ENCODE results near the gene ASPSCR1. TPM values are rescaled to one million over a fixed set of nuclear protein-coding genes. Genes with fewer than 3 reads are reported as not detected.

Gene ASPSCR1
- total RNA-seq, 4 donors from 2014 or later: 12.6 to 24.3 (median 15.1) TPM

DNA sequence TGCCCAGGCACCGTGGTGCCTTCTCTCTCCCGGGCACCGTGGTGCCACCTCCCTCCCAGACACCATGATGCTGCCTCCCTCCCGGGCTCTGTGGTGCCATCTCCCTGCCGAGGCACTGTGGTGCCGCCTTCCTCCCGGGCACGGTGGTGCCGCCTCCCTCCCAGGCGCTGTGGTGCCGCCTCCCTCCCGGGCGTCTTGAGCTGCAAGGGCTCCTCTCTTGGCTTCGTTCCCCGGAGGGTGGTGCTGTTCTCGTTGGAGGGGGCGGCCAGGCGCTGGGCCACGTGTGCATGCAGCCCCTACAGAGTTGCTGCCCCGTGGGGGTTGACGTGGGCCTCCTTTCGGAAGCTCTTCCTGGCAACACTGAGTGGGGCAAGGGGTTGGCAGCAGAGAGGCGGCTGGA, 37.0 kb downstream of the ASPSCR1 start:
- no peak for ATAC-seq (ENCODE audit: low FRiP score)
- no peak for DNase-seq (ENCODE audit: low spot score)
- TF ChIP-seq, protein P1, sequence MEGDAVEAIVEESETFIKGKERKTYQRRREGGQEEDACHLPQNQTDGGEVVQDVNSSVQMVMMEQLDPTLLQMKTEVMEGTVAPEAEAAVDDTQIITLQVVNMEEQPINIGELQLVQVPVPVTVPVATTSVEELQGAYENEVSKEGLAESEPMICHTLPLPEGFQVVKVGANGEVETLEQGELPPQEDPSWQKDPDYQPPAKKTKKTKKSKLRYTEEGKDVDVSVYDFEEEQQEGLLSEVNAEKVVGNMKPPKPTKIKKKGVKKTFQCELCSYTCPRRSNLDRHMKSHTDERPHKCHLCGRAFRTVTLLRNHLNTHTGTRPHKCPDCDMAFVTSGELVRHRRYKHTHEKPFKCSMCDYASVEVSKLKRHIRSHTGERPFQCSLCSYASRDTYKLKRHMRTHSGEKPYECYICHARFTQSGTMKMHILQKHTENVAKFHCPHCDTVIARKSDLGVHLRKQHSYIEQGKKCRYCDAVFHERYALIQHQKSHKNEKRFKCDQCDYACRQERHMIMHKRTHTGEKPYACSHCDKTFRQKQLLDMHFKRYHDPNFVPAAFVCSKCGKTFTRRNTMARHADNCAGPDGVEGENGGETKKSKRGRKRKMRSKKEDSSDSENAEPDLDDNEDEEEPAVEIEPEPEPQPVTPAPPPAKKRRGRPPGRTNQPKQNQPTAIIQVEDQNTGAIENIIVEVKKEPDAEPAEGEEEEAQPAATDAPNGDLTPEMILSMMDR (IDR thresholded peaks at IDR 0.05): no peak

DNA sequence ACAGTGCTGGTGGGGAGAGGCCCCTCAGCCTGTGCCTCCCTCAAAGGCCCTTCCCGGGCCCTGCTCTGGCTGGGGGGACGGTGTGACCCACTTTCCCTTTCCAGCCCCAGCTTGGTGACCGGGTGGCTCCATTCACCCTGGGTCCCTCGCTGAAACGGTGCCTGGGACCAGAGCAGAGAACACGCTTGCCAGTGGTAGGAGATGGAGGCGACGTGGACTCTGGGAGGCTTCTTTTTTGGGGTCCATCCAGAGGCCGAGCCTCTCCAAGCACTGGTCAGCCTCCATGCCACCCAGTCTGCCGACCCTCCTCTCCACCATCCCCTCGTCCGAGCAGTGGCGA, 37.5 kb downstream of the ASPSCR1 start:
- TF ChIP-seq, protein P1 (IDR thresholded peaks at IDR 0.05): no peak
- no peak for ATAC-seq (ENCODE audit: low FRiP score)

DNA sequence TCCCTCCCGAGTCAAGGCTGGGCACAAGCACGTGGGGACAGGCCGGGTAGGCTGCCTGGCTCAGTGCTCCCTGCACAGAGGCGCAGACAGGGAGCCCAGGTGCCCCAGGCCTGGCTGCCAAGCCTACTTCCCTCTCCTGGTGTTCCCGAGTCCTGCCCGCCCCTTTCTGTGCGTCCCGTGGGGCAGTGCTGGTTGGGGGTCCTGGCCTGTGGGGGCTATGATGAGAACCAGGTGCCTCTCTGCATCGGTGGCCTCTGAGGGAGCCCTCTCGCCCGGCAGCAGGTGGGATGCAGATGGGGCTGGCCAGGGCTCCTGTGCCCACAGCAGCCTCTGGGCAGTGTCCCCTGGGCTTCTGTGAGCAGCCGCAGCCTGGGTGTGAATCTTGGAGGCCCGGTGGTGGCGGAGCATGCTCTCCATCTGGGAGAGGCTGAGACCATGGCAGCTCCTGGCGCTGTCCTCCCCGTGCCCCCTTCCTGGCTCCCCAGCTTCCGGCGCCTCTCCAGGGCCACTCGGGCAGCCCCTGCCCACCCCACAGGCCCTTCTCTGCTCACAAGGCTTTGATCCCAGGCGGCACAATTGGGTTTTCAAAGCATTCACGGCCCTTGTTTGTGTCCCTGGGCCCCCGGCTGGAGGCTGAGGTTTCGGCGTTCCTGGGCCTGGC, 38.0 kb downstream of the ASPSCR1 start:
- TF ChIP-seq, protein P1 (IDR thresholded peaks at IDR 0.05): no peak
- ATAC-seq (ENCODE audit: low FRiP score) (no peak), DNase-seq (ENCODE audit: low spot score) (no peak)

More for the DNA sequence above, 37.5 kb downstream of the ASPSCR1 start:
- no peak for DNase-seq (ENCODE audit: low spot score)

DNA sequence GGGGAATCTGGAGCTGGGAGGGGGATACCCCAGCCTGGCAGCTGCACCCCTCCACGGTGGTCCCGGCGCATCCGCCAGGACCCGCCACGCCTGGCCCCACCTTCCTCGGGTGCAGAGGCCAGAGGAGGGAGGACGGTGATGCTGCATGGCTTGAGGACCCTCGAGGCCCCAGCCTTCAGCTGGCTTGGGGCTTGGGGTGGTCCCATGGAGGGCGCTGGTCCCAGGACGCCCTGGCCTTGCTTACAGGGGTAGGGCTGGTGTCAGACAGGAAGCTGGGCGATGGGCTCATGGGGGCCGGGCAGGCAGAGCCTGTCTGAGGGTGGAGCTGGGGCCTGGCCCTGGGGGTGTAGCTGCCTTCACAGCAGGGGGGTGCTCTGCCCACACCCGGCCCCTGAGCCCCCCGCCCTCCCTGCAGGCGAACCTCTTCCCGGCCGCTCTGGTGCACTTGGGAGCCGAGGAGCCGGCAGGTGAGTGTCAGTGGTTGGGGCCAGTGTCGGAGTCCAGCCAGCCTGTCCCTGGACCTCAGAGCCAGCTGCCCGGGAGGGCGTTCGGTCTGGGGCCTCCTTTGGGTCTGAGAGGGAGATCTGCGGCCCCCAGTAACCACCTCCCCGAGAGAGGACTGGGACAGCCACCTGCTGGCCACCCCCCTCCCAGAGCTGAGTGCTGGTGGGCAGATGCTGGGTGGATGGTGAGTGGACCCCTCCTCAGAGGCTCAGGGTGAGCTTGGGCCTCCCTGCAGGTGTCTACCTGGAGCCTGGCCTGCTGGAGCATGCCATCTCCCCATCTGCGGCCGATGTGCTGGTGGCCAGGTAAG, 38.8 kb downstream of the ASPSCR1 start:
- TF ChIP-seq, protein P1 (IDR thresholded peaks at IDR 0.05): no peak
- DNase-seq (ENCODE audit: low spot score): no peak
- ATAC-seq (ENCODE audit: low FRiP score): no peak

DNA sequence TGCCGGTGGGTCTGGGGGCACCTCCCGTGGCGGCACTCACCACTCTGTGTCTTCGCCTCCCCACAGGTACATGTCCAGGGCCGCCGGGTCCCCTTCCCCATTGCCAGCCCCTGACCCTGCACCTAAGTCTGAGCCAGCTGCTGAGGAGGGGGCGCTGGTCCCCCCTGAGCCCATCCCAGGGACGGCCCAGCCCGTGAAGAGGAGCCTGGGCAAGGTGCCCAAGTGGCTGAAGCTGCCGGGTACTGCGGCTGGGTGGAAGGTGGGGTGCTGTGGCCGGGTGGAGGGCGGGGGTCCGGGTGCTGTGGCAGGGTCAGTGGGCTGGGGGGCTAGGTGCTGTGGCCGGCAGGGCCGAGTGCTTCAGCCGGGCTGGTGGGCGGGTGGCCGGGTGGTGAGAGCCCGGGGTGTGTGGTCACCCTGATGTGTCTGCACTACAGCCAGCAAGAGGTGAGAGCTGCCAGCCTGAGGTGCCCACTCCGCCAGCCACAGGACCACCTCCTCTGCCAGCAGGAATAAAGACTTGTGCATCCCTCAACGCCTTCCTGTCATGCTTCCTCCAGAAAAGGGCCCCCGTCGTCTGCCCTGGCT, 39.5 kb downstream of the ASPSCR1 start:
- DNase-seq (ENCODE audit: low spot score): no peak
- TF ChIP-seq, protein P1 (IDR thresholded peaks at IDR 0.05): no peak
- no peak for ATAC-seq (ENCODE audit: low FRiP score)

DNA sequence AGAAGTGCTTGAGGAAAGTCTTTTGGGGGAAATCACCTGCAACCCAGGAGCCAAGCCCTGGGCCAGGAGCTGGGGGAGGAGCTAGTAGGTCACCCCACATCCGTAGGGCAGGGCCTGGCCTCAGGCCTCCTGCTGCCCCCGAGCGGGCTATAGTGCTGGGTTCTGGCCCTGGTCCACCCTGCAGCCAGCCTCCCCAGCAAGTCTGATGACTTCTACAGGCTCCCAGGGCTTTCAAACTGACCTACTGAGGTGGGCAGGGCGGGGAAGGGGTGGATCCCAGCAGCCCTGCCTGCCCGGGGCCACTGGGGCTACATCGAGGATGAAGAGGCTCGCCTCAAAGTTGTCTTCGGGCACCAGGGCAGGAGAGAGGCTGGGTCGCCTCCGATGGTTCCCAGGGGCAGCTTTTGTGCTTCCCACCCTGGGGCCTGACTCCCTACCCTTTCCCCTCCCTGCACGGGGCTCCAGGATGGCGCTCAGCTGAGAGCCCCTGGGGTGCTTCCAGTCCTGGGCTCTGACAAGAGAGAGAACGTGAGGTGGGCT, 40.3 kb downstream of the ASPSCR1 start:
- ATAC-seq (ENCODE audit: low FRiP score): no peak
- TF ChIP-seq, protein P1 (IDR thresholded peaks at IDR 0.05): no peak
- no peak for DNase-seq (ENCODE audit: low spot score)
